A549 (cell line): ENCODE data around the gene IRX2. TPM values are rescaled to one million over a fixed set of nuclear protein-coding genes. Genes with fewer than 3 reads are reported as not detected.

Experiments
- ATAC-seq, 2 experiments: fragments of 200-7000 bp in 1 of 2; fragments of >200 bp in 1 of 2; cut with Nextera tagmentation in 1 of 2; cut with Tn5 transposase in 1 of 2; 3 replicates each; pipeline versions ENCODE4 v1.8.0 to v1.9.1; 2018 to 2020; ENCODE audit warnings: mild to moderate bottlenecking in 1 of 2, moderate library complexity in 1 of 2
- CTCF ChIA-PET: fragments of 300-600 bp; sonication (Branson Sonifier 250); formaldehyde crosslinking; extraction: SDS; loops from one replicate; lab custom pipeline; 2021; ENCODE audit warnings: antibody characterized with exemption, inconsistent platforms; lab: Yijun Ruan, JAX
- POLR2A ChIA-PET: fragments of 350-600 bp; formaldehyde crosslinking; extraction: SDS; loops from one replicate; lab custom pipeline; 2021; ENCODE audit warnings: antibody characterized with exemption, inconsistent platforms; lab: Yijun Ruan, JAX
- DNase-seq, 2 experiments: peaks; one replicate each; pipeline versions ENCODE4 v3.0.0 to v3.0.0-alpha.2; 2011 to 2016; ENCODE audit warnings: low read depth in 1 of 2, low spot score in 1 of 2
- FAIRE-seq: peaks from 2 replicates; lab custom pipeline; 2011; peaks lifted over from hg19 to GRCh38; lab: Jason Lieb, UNC
- H3K27ac ChIP-seq, 2 experiments: fragments of >200 bp; sonication (Bioruptor Twin); formaldehyde crosslinking; 3 replicates each; pipeline ENCODE4 v1.5.1; 2016 to 2017
- H3K4me1 ChIP-seq: fragments of >200 bp; sonication (Bioruptor Twin); formaldehyde crosslinking; 3 replicates; pipeline ENCODE4 v1.6.1; 2016
- H3K4me2 ChIP-seq: fragments of >200 bp; sonication (Bioruptor Twin); formaldehyde crosslinking; 3 replicates; pipeline ENCODE4 v1.6.1; 2016
- H3K4me3 ChIP-seq: fragments of >200 bp; sonication (Bioruptor Twin); formaldehyde crosslinking; 3 replicates; pipeline ENCODE4 v1.5.1; 2016
- H3K9me3 ChIP-seq: fragments of >200 bp; sonication (Bioruptor Twin); formaldehyde crosslinking; 3 replicates; pipeline ENCODE4 v1.6.1; 2016
- EHMT2 ChIP-seq: fragments of 200-600 bp; sonication (generic); IDR thresholded peaks from 2 replicates; pipeline ENCODE4 v1.6.1; 2016; ENCODE audit warnings: antibody characterized with exemption, low read depth, mild to moderate bottlenecking, moderate library complexity
- FOSB ChIP-seq: fragments of 250-450 bp; sonication (Bioruptor Pico); IDR thresholded peaks from 2 replicates; pipeline ENCODE4 v1.5.0; 2020; ENCODE audit warnings: mild to moderate bottlenecking, moderate library complexity
- FOSL2 ChIP-seq, 2 experiments: fragments of 450-650 bp in 1 of 2; fragments of >200 bp in 1 of 2; sonication (Bioruptor Twin) in 1 of 2; formaldehyde crosslinking; IDR thresholded peaks; 2 replicates each; pipeline versions ENCODE4 v1.5.0 to v1.6.1; 2016 to 2020; ENCODE audit warnings: mild to moderate bottlenecking in 1 of 2, moderate library complexity in 1 of 2
- HOXB5 ChIP-seq: fragments of 250-450 bp; sonication (Bioruptor Pico); IDR thresholded peaks from 2 replicates; pipeline ENCODE4 v1.5.0; 2020; ENCODE audit warnings: mild to moderate bottlenecking, moderate library complexity
- JUNB ChIP-seq: fragments of >200 bp; sonication (Bioruptor Twin); formaldehyde crosslinking; IDR thresholded peaks from 2 replicates; pipeline ENCODE4 v1.6.1; 2016
- KDM5A ChIP-seq: fragments of 200-600 bp; sonication (generic); IDR thresholded peaks from 2 replicates; pipeline ENCODE4 v1.6.1; 2016; ENCODE audit warnings: antibody characterized with exemption, mild to moderate bottlenecking
- NR3C1 ChIP-seq: fragments of >200 bp; sonication (Bioruptor Twin); formaldehyde crosslinking; IDR thresholded peaks from 3 replicates; pipeline ENCODE4 v1.6.1; 2017
- ZFP36 ChIP-seq: fragments of 450-650 bp; IDR thresholded peaks from 2 replicates; pipeline ENCODE4 v1.6.1; 2014; ENCODE audit warnings: borderline replicate concordance; ENCODE audit not compliant: partially characterized antibody
- ZNF302 ChIP-seq: fragments of 250-450 bp; sonication (Bioruptor Pico); IDR thresholded peaks from 2 replicates; pipeline ENCODE4 v1.9.0; 2021; ENCODE audit warnings: inconsistent platforms, mild to moderate bottlenecking, moderate library complexity
- WGBS: methylation state at CpG from one replicate; pipeline ENCODE4 v1.1.6; 2017; ENCODE audit errors: missing lambda C conversion rate; 5-methylcytosine and 5-hydroxymethylcytosine counted together
- polyA plus RNA-seq, 4 experiments: library from polyadenylated mRNA; depleted of rRNA in 3 of 4; stranded (reverse); fragments of >200 nt; fragmentation: RNase III in 1 of 4; extraction: RNeasy Plus Mini Kit Qiagen cat#74134 plus additional on column Dnase treatment in 1 of 4; gene quantifications; 2 replicates in 3 of 4; 3 replicates in 1 of 4; pipeline ENCODE4 v1.2.3, GENCODE V29; 2011 to 2017
- TF ChIP-seq, protein P1 (sequence below): fragments of >200 bp; sonication (Bioruptor Twin); formaldehyde crosslinking; IDR thresholded peaks from 3 replicates; pipeline ENCODE4 v1.5.1; 2016
- TF ChIP-seq, protein P2 (sequence below): IDR thresholded peaks from 2 replicates; pipeline ENCODE4 v1.6.1; 2012
- TF ChIP-seq, protein P3 (sequence below): fragments of >200 bp; sonication (Bioruptor Twin); formaldehyde crosslinking; IDR thresholded peaks from 2 replicates; pipeline ENCODE4 v1.6.1; 2016
- TF ChIP-seq, protein P4 (sequence below): fragments of 150-350 bp; IDR thresholded peaks from 2 replicates; pipeline ENCODE4 v1.6.1; 2014; ENCODE audit warnings: low read depth, mild to moderate bottlenecking, low read length

IRX2 gene
- polyA plus RNA-seq, 2 of the 4 experiments (the other 2 are of a cell fraction) = 0.30 to 0.67 TPM

DNA sequence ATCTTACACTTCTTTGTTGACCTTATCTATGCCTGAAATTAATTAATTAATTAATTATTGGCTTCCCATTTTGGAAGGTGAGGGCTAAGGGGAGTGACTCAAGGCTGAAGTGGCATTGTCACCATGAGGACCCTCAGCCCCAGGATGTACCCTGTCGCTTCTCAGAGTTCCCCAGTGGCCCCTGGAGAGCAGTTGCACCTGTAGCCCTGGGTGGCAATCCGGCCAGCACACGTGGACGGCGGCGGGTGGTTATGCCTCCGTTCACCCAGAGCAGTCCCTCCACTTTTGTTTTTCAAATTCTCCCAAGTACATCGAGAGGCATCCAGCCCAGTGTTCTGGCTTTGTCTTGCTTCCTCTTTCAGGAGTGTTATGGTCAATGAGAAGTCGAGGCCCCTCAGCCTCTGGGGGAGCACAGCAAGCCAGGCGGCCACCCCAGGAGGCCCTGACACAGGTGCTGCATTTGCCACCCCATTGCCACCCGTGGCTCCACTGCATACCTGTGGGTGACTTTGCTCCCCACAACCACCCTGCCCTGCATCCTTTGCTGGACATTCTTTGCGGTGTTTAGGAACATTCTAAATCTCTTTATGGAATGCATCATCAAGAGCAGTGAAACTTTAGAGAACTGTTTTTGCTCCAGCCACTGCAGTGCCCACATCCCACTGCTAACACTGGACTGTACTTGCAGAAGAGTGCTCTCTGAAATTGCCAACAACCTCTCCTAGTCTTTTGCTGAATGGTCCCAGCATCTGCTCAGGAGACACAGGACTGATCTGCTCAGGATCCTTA is 11.5 kb upstream of the IRX2 start:
- H3K4me3 ChIP-seq = no peak overlapping the region
- no peak for FAIRE-seq
- H3K27ac ChIP-seq = no peak overlapping the region
- DNase-seq = no peak
- WGBS = 20% methylated on average over 12 of the region's 12 CpGs
- TF ChIP-seq KDM5A = no peak
- TF ChIP-seq JUNB = no peak
- TF ChIP-seq, protein P1, sequence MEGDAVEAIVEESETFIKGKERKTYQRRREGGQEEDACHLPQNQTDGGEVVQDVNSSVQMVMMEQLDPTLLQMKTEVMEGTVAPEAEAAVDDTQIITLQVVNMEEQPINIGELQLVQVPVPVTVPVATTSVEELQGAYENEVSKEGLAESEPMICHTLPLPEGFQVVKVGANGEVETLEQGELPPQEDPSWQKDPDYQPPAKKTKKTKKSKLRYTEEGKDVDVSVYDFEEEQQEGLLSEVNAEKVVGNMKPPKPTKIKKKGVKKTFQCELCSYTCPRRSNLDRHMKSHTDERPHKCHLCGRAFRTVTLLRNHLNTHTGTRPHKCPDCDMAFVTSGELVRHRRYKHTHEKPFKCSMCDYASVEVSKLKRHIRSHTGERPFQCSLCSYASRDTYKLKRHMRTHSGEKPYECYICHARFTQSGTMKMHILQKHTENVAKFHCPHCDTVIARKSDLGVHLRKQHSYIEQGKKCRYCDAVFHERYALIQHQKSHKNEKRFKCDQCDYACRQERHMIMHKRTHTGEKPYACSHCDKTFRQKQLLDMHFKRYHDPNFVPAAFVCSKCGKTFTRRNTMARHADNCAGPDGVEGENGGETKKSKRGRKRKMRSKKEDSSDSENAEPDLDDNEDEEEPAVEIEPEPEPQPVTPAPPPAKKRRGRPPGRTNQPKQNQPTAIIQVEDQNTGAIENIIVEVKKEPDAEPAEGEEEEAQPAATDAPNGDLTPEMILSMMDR = no peak
- no peak for TF ChIP-seq ZNF302
- no peak for TF ChIP-seq FOSL2 (IDR thresholded peaks at IDR 0.05)
- TF ChIP-seq FOSL2 (CRISPR knock-in tag; IDR thresholded peaks at IDR 0.05) = no peak
- no peak for TF ChIP-seq ZFP36
- TF ChIP-seq, protein P2, sequence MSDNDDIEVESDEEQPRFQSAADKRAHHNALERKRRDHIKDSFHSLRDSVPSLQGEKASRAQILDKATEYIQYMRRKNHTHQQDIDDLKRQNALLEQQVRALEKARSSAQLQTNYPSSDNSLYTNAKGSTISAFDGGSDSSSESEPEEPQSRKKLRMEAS = no peak
- ChIA-PET CTCF (no interaction called here), POLR2A (no interaction called here)
- no peak for ATAC-seq
- no peak overlapping the region for H3K4me2 ChIP-seq
- no peaks in the 10 kb centered on the region for H3K9me3 ChIP-seq
- no peaks in the 10 kb centered on the region for H3K4me1 ChIP-seq

DNA sequence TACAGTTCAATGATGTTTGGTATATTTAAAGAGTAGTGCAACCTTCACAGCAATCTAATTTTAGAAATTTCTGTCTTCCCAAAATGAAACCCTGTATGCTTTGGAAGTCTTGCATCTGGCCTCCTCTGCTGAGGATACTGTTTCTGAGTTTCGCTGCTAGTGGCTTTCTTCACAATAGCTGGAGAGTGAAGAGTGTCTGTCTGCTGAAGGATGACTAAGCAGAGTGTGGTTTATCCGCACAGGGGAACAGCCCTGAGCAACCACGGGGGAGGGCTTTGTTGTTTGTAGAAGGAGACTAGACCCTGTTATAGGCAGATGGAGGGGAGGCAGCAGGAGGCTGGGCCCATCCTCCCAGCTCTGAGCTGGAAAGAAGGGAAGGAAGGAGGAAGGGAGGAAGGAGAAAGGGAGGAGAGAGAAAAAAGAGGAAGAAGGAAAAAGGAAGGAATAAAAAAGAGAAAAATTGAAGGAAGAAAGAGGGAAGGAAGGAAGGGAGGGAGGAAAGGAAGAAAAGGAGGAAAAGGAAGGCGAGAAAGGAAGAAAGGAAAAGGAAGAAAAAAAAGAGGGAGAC is 10.5 kb upstream of the IRX2 start:
- WGBS = 1% methylated on average over 4 of the region's 4 CpGs
- Histone ChIP-seq H3K9me3 (no peaks in the 10 kb centered on the region), H3K27ac (no peak overlapping the region), H3K4me1 (no peaks in the 10 kb centered on the region), H3K4me2 (no peak overlapping the region)
- CTCF ChIA-PET = interaction anchor here (1.0 kb wide), 1 partner anchor 23 kb away, joined by 3 read pairs; no protein-coding TSS in a partner anchor
- FAIRE-seq = no peak
- TF ChIP-seq, protein P3, sequence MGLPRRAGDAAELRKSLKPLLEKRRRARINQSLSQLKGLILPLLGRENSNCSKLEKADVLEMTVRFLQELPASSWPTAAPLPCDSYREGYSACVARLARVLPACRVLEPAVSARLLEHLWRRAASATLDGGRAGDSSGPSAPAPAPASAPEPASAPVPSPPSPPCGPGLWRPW = no peak
- TF ChIP-seq, all 56 proteins: peak for 0
- no peak overlapping the region for H3K4me3 ChIP-seq
- DNase-seq (no peak), ATAC-seq (no peak)
- POLR2A ChIA-PET = interaction anchor here (0.7 kb wide), 1 partner anchor 22 kb away, joined by 5 read pairs; no protein-coding TSS in a partner anchor

DNA sequence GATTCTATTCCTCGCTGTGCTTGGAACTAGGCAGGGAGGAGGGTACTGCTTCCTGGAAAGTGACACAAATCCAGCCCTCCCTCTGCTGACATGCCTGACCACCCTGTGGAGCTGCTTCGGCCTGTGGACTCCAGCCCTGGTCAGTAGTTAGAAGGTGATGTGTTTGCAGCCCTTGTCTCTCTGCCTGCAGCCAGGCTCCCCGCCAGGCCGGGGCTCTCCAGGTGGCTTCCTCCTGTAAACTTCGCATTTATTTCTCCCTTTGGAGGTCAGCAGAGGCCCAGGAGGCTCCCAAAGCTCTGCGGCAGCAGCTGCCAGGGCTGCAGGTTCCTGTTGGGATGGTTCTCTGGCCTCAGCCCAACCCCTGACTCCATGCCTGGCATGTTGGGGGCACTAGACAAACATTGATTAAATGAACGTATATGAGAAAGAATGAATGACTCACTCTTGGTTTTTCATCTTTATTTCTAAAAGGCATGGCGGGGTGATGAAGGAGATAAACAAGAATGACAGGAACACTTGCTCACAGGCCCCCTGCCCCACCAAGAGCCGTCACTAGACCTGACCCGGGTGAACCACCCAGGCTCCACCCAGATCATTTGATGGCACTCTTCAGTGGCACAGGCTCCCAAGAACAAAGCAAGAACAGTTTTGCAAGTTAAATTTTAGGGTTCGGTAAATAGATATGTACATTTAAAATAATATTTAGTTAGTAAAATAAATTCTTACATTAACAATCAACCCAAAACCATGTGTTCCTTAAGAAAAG is 8.4 kb upstream of the IRX2 start:
- H3K4me3 ChIP-seq = no peak overlapping the region
- ChIA-PET CTCF (interaction anchor here (0.6 kb wide), 1 partner anchor 866 kb away, joined by 3 read pairs; no protein-coding TSS in a partner anchor), POLR2A (no interaction called here)
- 0 out of 3 replicates have a peak, but pooled peaks cover 4% of the 10 kb centered on the region for H3K4me1 ChIP-seq
- WGBS = 25% methylated on average over 11 of the region's 11 CpGs
- H3K9me3 ChIP-seq = no peaks in the 10 kb centered on the region
- H3K27ac ChIP-seq = no peak overlapping the region
- no peak for DNase-seq
- H3K4me2 ChIP-seq = no peak overlapping the region
- FAIRE-seq = no peak
- no peak for TF ChIP-seq EHMT2
- TF ChIP-seq HOXB5 = no peak
- TF ChIP-seq, protein P4, sequence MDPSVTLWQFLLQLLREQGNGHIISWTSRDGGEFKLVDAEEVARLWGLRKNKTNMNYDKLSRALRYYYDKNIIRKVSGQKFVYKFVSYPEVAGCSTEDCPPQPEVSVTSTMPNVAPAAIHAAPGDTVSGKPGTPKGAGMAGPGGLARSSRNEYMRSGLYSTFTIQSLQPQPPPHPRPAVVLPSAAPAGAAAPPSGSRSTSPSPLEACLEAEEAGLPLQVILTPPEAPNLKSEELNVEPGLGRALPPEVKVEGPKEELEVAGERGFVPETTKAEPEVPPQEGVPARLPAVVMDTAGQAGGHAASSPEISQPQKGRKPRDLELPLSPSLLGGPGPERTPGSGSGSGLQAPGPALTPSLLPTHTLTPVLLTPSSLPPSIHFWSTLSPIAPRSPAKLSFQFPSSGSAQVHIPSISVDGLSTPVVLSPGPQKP = no peak
- no peak for TF ChIP-seq FOSB (CRISPR knock-in tag)
- TF ChIP-seq NR3C1 = no peak
- ATAC-seq = no peak
